ENCODE measurements around the gene SELENON. TPM values are rescaled to one million over a fixed set of nuclear protein-coding genes. Genes with fewer than 3 reads are reported as not detected.

The SELENON gene
- total and polyA plus RNA-seq, 10 of the 15 experiments (the other 5 are each of a cell fraction or from before 2014, with no cell fraction given), result 0.07 to 5.1 (median 0.80) TPM

DNA sequence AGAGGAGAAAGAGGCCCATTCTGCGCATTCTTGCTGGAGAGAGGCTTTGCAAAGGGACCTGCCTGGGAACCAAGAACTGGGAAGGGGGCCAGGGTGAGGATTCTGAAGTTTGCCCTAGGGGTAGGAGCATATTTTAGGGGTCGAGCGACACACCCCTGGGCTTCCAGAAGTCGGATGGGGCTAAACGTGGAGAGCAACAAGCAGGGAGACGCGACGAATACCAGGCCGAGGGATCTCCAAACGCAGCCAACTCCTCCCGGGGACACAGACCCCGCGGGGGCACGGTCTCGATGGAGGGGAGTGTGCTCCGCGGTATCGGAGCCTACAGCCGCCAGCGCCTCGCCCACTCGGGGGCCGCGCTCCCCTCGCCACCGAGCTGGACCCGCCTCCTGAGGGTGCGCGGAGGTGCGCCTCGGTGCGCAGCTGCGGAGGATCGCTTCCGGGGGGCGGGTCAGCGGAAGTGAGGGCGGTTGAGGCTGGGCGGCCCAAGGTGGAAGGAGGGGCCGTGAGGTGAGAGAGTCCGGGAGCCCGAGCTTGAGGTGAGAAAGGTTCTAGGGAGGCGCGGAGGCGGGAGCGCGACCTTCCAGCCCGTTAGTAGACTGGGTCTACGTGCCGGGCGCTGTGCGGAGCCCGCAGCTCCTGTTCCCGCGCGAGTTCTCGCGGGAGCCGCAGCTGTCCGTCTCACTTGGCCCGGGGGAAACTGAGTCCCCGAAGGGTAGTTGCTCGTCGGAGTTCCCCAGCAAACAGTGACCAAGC is 19.7 kb downstream of the SELENON start, which contains the start of gene MTFR1L (continued):
- TF ChIP-seq CUX1 (IDR thresholded peaks at IDR 0.05; ENCODE audit: insufficient replicate concordance, low read depth, low read length), result no peak
- TF ChIP-seq RAD51 (IDR thresholded peaks at IDR 0.05), result no peak
- TF ChIP-seq E2F4 (IDR thresholded peaks at IDR 0.05; ENCODE audit: low read depth, low read length), result no peak
- TF ChIP-seq HSF1 (IDR thresholded peaks at IDR 0.05; ENCODE audit: low read depth, low read length), result no peak
- peak; percentile 44; the same call in 1 of the 2 replicates for TF ChIP-seq SIN3A (IDR thresholded peaks at IDR 0.05; ENCODE audit: low read depth, low read length)
- TF ChIP-seq HDAC2 (IDR thresholded peaks at IDR 0.05), result no peak
- peak; percentile 69; the same call in 1 of the 2 replicates for TF ChIP-seq TAF1 (IDR thresholded peaks at IDR 0.05; ENCODE audit: borderline replicate concordance, low read depth, low read length)
- TF ChIP-seq MEF2B (IDR thresholded peaks at IDR 0.05; ENCODE audit: partially characterized antibody, poor library complexity, severe bottlenecking), result no peak
- TF ChIP-seq NR2F1 (conservative IDR thresholded peaks at IDR 0.05), result peak; percentile 95
- TF ChIP-seq, protein P1, sequence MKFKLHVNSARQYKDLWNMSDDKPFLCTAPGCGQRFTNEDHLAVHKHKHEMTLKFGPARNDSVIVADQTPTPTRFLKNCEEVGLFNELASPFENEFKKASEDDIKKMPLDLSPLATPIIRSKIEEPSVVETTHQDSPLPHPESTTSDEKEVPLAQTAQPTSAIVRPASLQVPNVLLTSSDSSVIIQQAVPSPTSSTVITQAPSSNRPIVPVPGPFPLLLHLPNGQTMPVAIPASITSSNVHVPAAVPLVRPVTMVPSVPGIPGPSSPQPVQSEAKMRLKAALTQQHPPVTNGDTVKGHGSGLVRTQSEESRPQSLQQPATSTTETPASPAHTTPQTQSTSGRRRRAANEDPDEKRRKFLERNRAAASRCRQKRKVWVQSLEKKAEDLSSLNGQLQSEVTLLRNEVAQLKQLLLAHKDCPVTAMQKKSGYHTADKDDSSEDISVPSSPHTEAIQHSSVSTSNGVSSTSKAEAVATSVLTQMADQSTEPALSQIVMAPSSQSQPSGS (IDR thresholded peaks at IDR 0.05; ENCODE audit: low read length), result no peak
- 0 out of 2 replicates have a peak, but pooled peaks have one; percentile 29 for TF ChIP-seq ZNF207 (IDR thresholded peaks at IDR 0.05; ENCODE audit: borderline replicate concordance)
- TF ChIP-seq IKZF1 (conservative IDR thresholded peaks at IDR 0.05), result peak; percentile 69
- TF ChIP-seq ZBTB40 (IDR thresholded peaks at IDR 0.05; ENCODE audit: borderline replicate concordance), result peak; percentile 84
- peak; percentile 13; the same call in 1 of the 2 replicates for TF ChIP-seq MTA2 (IDR thresholded peaks at IDR 0.05; ENCODE audit: low read depth)
- TF ChIP-seq NBN (IDR thresholded peaks at IDR 0.05), result peak; percentile 77; the same call in 1 of the 2 replicates
- TF ChIP-seq RUNX3 (IDR thresholded peaks at IDR 0.05; ENCODE audit: low read length), result peak; percentile 51; the same call in 1 of the 2 replicates

All from GM12878 (cell line).